SK-N-SH (cell line): Measurements from ENCODE around the gene GNAT2. TPM values are rescaled to one million over a fixed set of nuclear protein-coding genes. Genes with fewer than 3 reads are reported as not detected.

ENCODE experiments used
- CTCF ChIA-PET: fragments of 300-600, 350-600 bp; formaldehyde crosslinking; extraction: SDS; loops from one replicate; lab custom pipeline; 2021; lab: Yijun Ruan, JAX
- POLR2A ChIA-PET: fragments of 350-600 bp; sonication (Branson Sonifier 250); formaldehyde crosslinking; extraction: SDS; loops from one replicate; lab custom pipeline; 2020; ENCODE audit warnings: antibody characterized with exemption, inconsistent platforms; lab: Yijun Ruan, JAX
- DNase-seq: peaks from one replicate; pipeline ENCODE4 v3.0.0; 2012
- H2AFZ ChIP-seq: fragments of 200-600 bp; sonication (generic); 2 replicates; pipeline ENCODE4 v1.8.1; 2016; ENCODE audit warnings: antibody characterized with exemption, mild to moderate bottlenecking, low read depth
- H3F3A ChIP-seq: fragments of 200-600 bp; sonication (generic); replicated peaks from 2 replicates; pipeline ENCODE3; 2016; ENCODE audit warnings: antibody characterized with exemption, mild to moderate bottlenecking; ENCODE audit not compliant: insufficient read depth
- H3K27ac ChIP-seq, 2 experiments: fragments of 200-500 bp in 1 of 2; fragments of 200-600 bp in 1 of 2; sonication (Bioruptor generic) in 1 of 2; sonication (generic), shearing (Covaris generic) in 1 of 2; 2 replicates each; pipeline versions ENCODE4 v1.5.1 to v1.6.1; 2014 to 2016; ENCODE audit warnings: low read depth in 2 of 2, inconsistent platforms in 1 of 2, low read length in 1 of 2, mild to moderate bottlenecking in 1 of 2, mixed read lengths in 1 of 2
- H3K27me3 ChIP-seq: fragments of 200-600 bp; sonication (generic), shearing (Covaris generic); 2 replicates; pipeline ENCODE4 v1.6.1; 2016; ENCODE audit warnings: mixed run types; ENCODE audit not compliant: insufficient read depth
- H3K36me3 ChIP-seq, 2 experiments: fragments of 200-500 bp in 1 of 2; fragments of 200-600 bp in 1 of 2; sonication (Bioruptor generic) in 1 of 2; sonication (generic) in 1 of 2; replicated peaks in 1 of 2; 2 replicates each; pipeline versions ENCODE3 to v1.5.1; 2014 to 2016; ENCODE audit warnings: low read length in 1 of 2, mild to moderate bottlenecking in 1 of 2; ENCODE audit not compliant: insufficient read depth in 2 of 2, control insufficient read depth in 1 of 2
- H3K4me1 ChIP-seq, 2 experiments: fragments of 200-500 bp in 1 of 2; fragments of 200-600 bp in 1 of 2; sonication (Bioruptor generic) in 1 of 2; sonication (generic), shearing (Covaris generic) in 1 of 2; 2 replicates each; pipeline versions ENCODE4 v1.5.1 to v1.6.1; 2014 to 2016; ENCODE audit warnings: low read depth in 1 of 2, low read length in 1 of 2, mixed run types in 1 of 2; ENCODE audit not compliant: insufficient read depth in 2 of 2, control insufficient read depth in 1 of 2
- H3K4me2 ChIP-seq: fragments of 200-600 bp; sonication (generic), shearing (Covaris generic); 2 replicates; pipeline ENCODE4 v1.6.1; 2017; ENCODE audit warnings: mixed run types
- H3K4me3 ChIP-seq, 2 experiments: fragments of 200-500 bp in 1 of 2; fragments of 200-600 bp in 1 of 2; sonication (Bioruptor generic) in 1 of 2; sonication (generic), shearing (Covaris generic) in 1 of 2; 2 replicates each; pipeline versions ENCODE4 v1.5.1 to v1.8.1; 2014 to 2016; ENCODE audit warnings: low read depth in 2 of 2, inconsistent platforms in 1 of 2, low read length in 1 of 2, mild to moderate bottlenecking in 1 of 2, mixed read lengths in 1 of 2, moderate library complexity in 1 of 2
- H3K79me2 ChIP-seq: fragments of 200-600 bp; sonication (generic); 2 replicates; pipeline ENCODE4 v1.8.1; 2017; ENCODE audit warnings: mild to moderate bottlenecking; ENCODE audit not compliant: insufficient read depth
- H3K9ac ChIP-seq: fragments of 200-600 bp; sonication (generic); 2 replicates; pipeline ENCODE4 v1.6.1; 2017; ENCODE audit warnings: mixed run types
- H3K9me2 ChIP-seq: fragments of 200-600 bp; sonication (generic); 2 replicates; pipeline ENCODE4 v1.6.1; 2017; ENCODE audit warnings: mixed run types
- H3K9me3 ChIP-seq: fragments of 200-600 bp; sonication (generic); 2 replicates; pipeline ENCODE4 v1.6.1; 2017; ENCODE audit warnings: mixed run types, mild to moderate bottlenecking, moderate library complexity
- H4K20me1 ChIP-seq: fragments of 200-600 bp; sonication (generic); 2 replicates; pipeline ENCODE4 v1.6.1; 2017; ENCODE audit warnings: mild to moderate bottlenecking, mixed run types; ENCODE audit not compliant: insufficient read depth
- CHD2 ChIP-seq: fragments of 150-350 bp; IDR thresholded peaks from 2 replicates; pipeline ENCODE4 v1.6.1; 2018; ENCODE audit warnings: low read length; ENCODE audit not compliant: partially characterized antibody
- CTCF ChIP-seq: fragments of 200-600 bp; sonication (generic); IDR thresholded peaks from 2 replicates; pipeline ENCODE4 v1.6.1; 2017; ENCODE audit warnings: antibody characterized with exemption, mild to moderate bottlenecking, moderate library complexity
- ELF1 ChIP-seq: IDR thresholded peaks from 2 replicates; pipeline ENCODE4 v1.4.0; 2012
- FOSL2 ChIP-seq: IDR thresholded peaks from 2 replicates; pipeline ENCODE4 v1.4.0; 2012; ENCODE audit warnings: low read depth, mild to moderate bottlenecking, moderate library complexity, borderline replicate concordance
- GABPA ChIP-seq: IDR thresholded peaks from 2 replicates; pipeline ENCODE4 v1.4.0; 2012; ENCODE audit warnings: low read depth, mild to moderate bottlenecking
- MAX ChIP-seq: IDR thresholded peaks from 2 replicates; pipeline ENCODE4 v1.4.0; 2012; ENCODE audit warnings: low read depth
- MEF2A ChIP-seq: IDR thresholded peaks from 2 replicates; pipeline ENCODE4 v1.4.0; 2012; ENCODE audit warnings: low read depth, borderline replicate concordance
- MXI1 ChIP-seq: IDR thresholded peaks from 2 replicates; pipeline ENCODE4 v1.6.1; 2012; ENCODE audit warnings: mild to moderate bottlenecking, low read depth, low read length, improper control_type of control experiment
- NFIC ChIP-seq: IDR thresholded peaks from 2 replicates; pipeline ENCODE4 v1.4.0; 2012; ENCODE audit warnings: borderline replicate concordance
- NRF1 ChIP-seq: IDR thresholded peaks from 2 replicates; pipeline ENCODE4 v1.6.1; 2012; ENCODE audit warnings: low read depth, mild to moderate bottlenecking, low read length
- PBX3 ChIP-seq: IDR thresholded peaks from 2 replicates; pipeline ENCODE4; 2012
- POLR2AphosphoS5 ChIP-seq: IDR thresholded peaks from 2 replicates; pipeline ENCODE4 v1.6.1; 2012; ENCODE audit warnings: low read depth, low read length
- REST ChIP-seq: IDR thresholded peaks from 2 replicates; pipeline ENCODE4 v1.6.1; 2012; ENCODE audit warnings: mild to moderate bottlenecking, low read depth, low read length, moderate library complexity
- RFX5 ChIP-seq: IDR thresholded peaks from 2 replicates; pipeline ENCODE4 v1.6.1; 2012; ENCODE audit warnings: mild to moderate bottlenecking, improper control_type of control experiment, low read length
- RXRA ChIP-seq: IDR thresholded peaks from 2 replicates; pipeline ENCODE4 v1.4.0; 2012; ENCODE audit warnings: low read depth, mild to moderate bottlenecking, borderline replicate concordance
- SIN3A ChIP-seq: IDR thresholded peaks from 2 replicates; pipeline ENCODE4 v1.6.1; 2012; ENCODE audit warnings: low read depth, mild to moderate bottlenecking, low read length, moderate library complexity, borderline replicate concordance
- TAF1 ChIP-seq: IDR thresholded peaks from 2 replicates; pipeline ENCODE4 v1.6.1; 2012; ENCODE audit warnings: low read depth, mild to moderate bottlenecking, low read length, moderate library complexity, borderline replicate concordance
- ZBTB33 ChIP-seq: IDR thresholded peaks from 2 replicates; pipeline ENCODE4 v1.4.0; 2012; ENCODE audit warnings: low read depth, borderline replicate concordance
- WGBS: methylation state at CpG from one replicate; pipeline ENCODE4 v1.1.6; 2017; ENCODE audit warnings: low lambda C conversion rate; 5-methylcytosine and 5-hydroxymethylcytosine counted together
- polyA plus RNA-seq, 3 experiments: library from polyadenylated mRNA; depleted of rRNA; stranded (reverse); fragments of >200 nt; gene quantifications; 2 replicates each; pipeline ENCODE4 v1.2.3, GENCODE V29; 2012

GNAT2 gene
- polyA plus RNA-seq, 1 of the 3 experiments (the other 2 are of a cell fraction), result 0.16 TPM

- TF ChIP-seq ZBTB33 (no peak), NRF1 (no peak), ELF1 (no peak), CHD2 (no peak), MEF2A (no peak)
- TF ChIP-seq, all 33 proteins: peak for 0
Observed at GRCh38 chr1:109657395-109657794, 38.0 kb upstream of the GNAT2 start (continued).

GRCh38 chr1:109655615-109656519 is 36.5 kb upstream of the GNAT2 start, which contains the start of gene GSTM4:
Gene GSTM4 (plus strand): TSS chr1:109656099. CDS start chr1:109656390, 291 bp downstream.
- H4K20me1 ChIP-seq, result no peaks in the 10 kb centered on the region
- 7% methylated on average over 14 of the region's 54 CpGs for WGBS
- peaks cover 12% of the 10 kb centered on the region in 2 experiments; a peak in 3 of 4 replicates for H3K4me1 ChIP-seq
- peak within 1 kb of the TSS; percentile 41 to 83; a peak in 3 of 4 replicates for H3K27ac ChIP-seq
- H3K36me3 ChIP-seq, result peaks cover 0 to 7% of the 10 kb centered on the region in 2 experiments
- H3K9ac ChIP-seq, result peak within 1 kb of the TSS; percentile 68
- peak within 1 kb of the TSS; percentile 84 for H3K4me2 ChIP-seq
- H3K27me3 ChIP-seq, result no peaks in the 10 kb centered on the region
- H3K9me3 ChIP-seq, result no peaks in the 10 kb centered on the region
- no peaks in the 10 kb centered on the region for H3F3A ChIP-seq
- peak within 1 kb of the TSS; percentile 97 for H2AFZ ChIP-seq
- ChIA-PET POLR2A (interaction anchor here (0.7 to 3.3 kb wide), 2 partner anchors 16 to 108 kb away, joined by 4 to 13 read pairs; partner anchors contain the start of gene GNAI3), CTCF (interaction anchor here (0.7 to 4.0 kb wide), 16 partner anchors 10 to 507 kb away, joined by 3 to 29 read pairs (median 5); partner anchors contain the start of gene AHCYL1)
- no peaks in the 10 kb centered on the region for H3K9me2 ChIP-seq
- peak; percentile 89 for DNase-seq
- H3K79me2 ChIP-seq, result no peaks in the 10 kb centered on the region
- peak within 1 kb of the TSS; percentile 69 to 72 for H3K4me3 ChIP-seq
- TF ChIP-seq CTCF, result peak; percentile 20; the same call in 1 of the 2 replicates
- TF ChIP-seq MAX, result peak; percentile 29
- TF ChIP-seq FOSL2, result no peak
- TF ChIP-seq PBX3, result peak; percentile 27; the same call in 1 of the 2 replicates
- no peak for TF ChIP-seq REST
- TF ChIP-seq TAF1, result 0 out of 2 replicates have a peak, but pooled peaks have one; percentile 37
- no peak for TF ChIP-seq CHD2
- no peak for TF ChIP-seq NFIC
- no peak for TF ChIP-seq POLR2AphosphoS5
- no peak for TF ChIP-seq RXRA
- peak; percentile 42 for TF ChIP-seq GABPA
- TF ChIP-seq SIN3A, result no peak
- TF ChIP-seq ELF1, result peak; percentile 66; the same call in 1 of the 2 replicates
- peak; percentile 13; the same call in 1 of the 2 replicates for TF ChIP-seq MXI1
- no peak for TF ChIP-seq RFX5
